SU-DHL-6 (cell line): ENCODE data around the gene AHSG.

ENCODE experiments used
- H2AFZ ChIP-seq: fragments of 200-600 bp; sonication (generic); 2 replicates; pipeline ENCODE4 v1.6.1; 2014; ENCODE audit warnings: low read depth, mild to moderate bottlenecking, moderate library complexity, mixed read lengths, antibody characterized with exemption, low read length; ENCODE audit not compliant: severe bottlenecking
- H3F3A ChIP-seq: fragments of 200-600 bp; shearing (Covaris generic); 2 replicates; pipeline ENCODE4 v1.6.0; 2016; ENCODE audit warnings: antibody characterized with exemption, mild to moderate bottlenecking; ENCODE audit not compliant: insufficient read depth
- H3K27ac ChIP-seq: fragments of 200-600 bp; sonication (generic); 2 replicates; pipeline ENCODE4 v1.5.1; 2016; ENCODE audit warnings: low read depth, mild to moderate bottlenecking, low read length, moderate library complexity, mixed read lengths
- H3K27me3 ChIP-seq: fragments of 200-600 bp; sonication (generic), shearing (Covaris generic); 2 replicates; pipeline ENCODE4 v1.6.0; 2014; ENCODE audit warnings: mild to moderate bottlenecking, low read length
- H3K36me3 ChIP-seq: fragments of 200-600 bp; sonication (generic); 2 replicates; pipeline ENCODE4 v1.6.1; 2014; ENCODE audit warnings: mild to moderate bottlenecking, low read length, mixed read lengths
- H3K4me2 ChIP-seq: fragments of 300-600, 200-600 bp; shearing (Covaris generic), sonication (generic); 2 replicates; pipeline ENCODE4 v1.6.0; 2014; ENCODE audit warnings: low read length, low read depth, mild to moderate bottlenecking; ENCODE audit not compliant: poor library complexity, severe bottlenecking
- H3K4me3 ChIP-seq: fragments of 200-600 bp; sonication (generic); 2 replicates; pipeline ENCODE4 v1.5.1; 2014; ENCODE audit warnings: antibody characterized with exemption, low read length, mild to moderate bottlenecking, mixed read lengths; ENCODE audit not compliant: insufficient read depth, poor library complexity, severe bottlenecking
- H3K79me2 ChIP-seq: fragments of 200-600 bp; sonication (generic); 2 replicates; pipeline ENCODE4 v1.6.1; 2014; ENCODE audit warnings: mild to moderate bottlenecking, low read length, moderate library complexity; ENCODE audit not compliant: insufficient read depth
- H3K9ac ChIP-seq: fragments of 200-600 bp; sonication (generic); 2 replicates; pipeline ENCODE4 v1.7.0; 2014; ENCODE audit warnings: mild to moderate bottlenecking, low read length
- H3K9me2 ChIP-seq: fragments of 200-600 bp; sonication (generic); replicated peaks from 2 replicates; pipeline ENCODE4 v1.6.1; 2014; ENCODE audit warnings: low read length; ENCODE audit not compliant: insufficient read depth
- H3K9me3 ChIP-seq: fragments of 200-600 bp; sonication (generic); 2 replicates; pipeline ENCODE4 v1.6.1; 2014; ENCODE audit warnings: low read length, mixed read lengths; ENCODE audit not compliant: insufficient read depth
- H4K20me1 ChIP-seq: fragments of 200-600 bp; sonication (generic); 2 replicates; pipeline ENCODE4 v1.6.1; 2014; ENCODE audit warnings: low read depth, mild to moderate bottlenecking, antibody characterized with exemption, low read length, moderate library complexity, mixed read lengths
- CTCF ChIP-seq: fragments of 200-600 bp; sonication (generic); IDR thresholded peaks from one replicate; pipeline ENCODE4 v1.5.1; 2017; ENCODE audit warnings: antibody characterized with exemption, mild to moderate bottlenecking, low read length, moderate library complexity; ENCODE audit not compliant: insufficient read depth, poor library complexity, severe bottlenecking
- EZH2phosphoT487 ChIP-seq: fragments of 200-600 bp; sonication (generic), shearing (Covaris generic); conservative IDR thresholded peaks from 2 replicates; pipeline ENCODE4 v1.6.1; 2018; ENCODE audit warnings: mild to moderate bottlenecking, antibody characterized with exemption, low read length, moderate library complexity, mixed read lengths

Gene AHSG

GRCh38 chr3:186619787-186620212, 6.9 kb downstream of the AHSG start:
- Histone ChIP-seq H3K9me3 (no peaks in the 10 kb centered on the region), H3K36me3 (no peaks in the 10 kb centered on the region), H3K4me2 (no peak overlapping the region), H3K9me2 (no peaks in the 10 kb centered on the region), H3K27ac (no peak overlapping the region), H3K4me3 (no peak overlapping the region), H4K20me1 (no peaks in the 10 kb centered on the region), H3K27me3 (no peaks in the 10 kb centered on the region), H3K79me2 (no peaks in the 10 kb centered on the region), H3F3A (no peaks in the 10 kb centered on the region), H3K9ac (no peak overlapping the region), H2AFZ (no peak overlapping the region)
- no peak for TF ChIP-seq CTCF
- TF ChIP-seq EZH2phosphoT487, result no peak

DNA sequence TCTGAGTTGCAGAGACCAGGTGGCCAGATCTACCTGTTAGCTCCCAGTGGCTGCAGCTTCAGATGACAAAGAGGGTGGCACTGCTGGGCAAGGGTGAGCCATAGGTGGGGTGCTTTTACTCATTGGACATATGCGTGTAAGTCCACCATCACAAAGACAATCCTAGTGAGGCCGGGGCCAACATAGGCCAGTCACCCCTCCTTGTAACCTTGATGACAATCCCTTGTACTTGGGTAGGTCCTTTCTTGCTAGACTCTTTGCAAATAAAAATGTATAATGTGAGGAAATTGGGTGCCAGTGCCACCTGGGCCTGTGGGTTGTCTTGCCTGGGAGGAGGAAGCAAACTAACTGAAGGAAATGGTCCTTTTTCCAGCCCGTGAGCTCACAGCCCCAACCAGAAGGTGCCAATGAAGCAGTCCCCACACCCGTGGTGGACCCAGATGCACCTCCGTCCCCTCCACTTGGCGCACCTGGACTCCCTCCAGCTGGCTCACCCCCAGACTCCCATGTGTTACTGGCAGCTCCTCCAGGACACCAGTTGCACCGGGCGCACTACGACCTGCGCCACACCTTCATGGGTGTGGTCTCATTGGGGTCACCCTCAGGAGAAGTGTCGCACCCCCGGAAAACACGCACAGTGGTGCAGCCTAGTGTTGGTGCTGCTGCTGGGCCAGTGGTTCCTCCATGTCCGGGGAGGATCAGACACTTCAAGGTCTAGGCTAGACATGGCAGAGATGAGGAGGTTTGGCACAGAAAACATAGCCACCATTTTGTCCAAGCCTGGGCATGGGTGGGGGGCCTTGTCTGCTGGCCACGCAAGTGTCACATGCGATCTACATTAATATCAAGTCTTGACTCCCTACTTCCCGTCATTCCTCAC, 7.6 kb downstream of the AHSG start:
- no peak overlapping the region for H2AFZ ChIP-seq
- H3K4me2 ChIP-seq, result no peak overlapping the region
- H3K79me2 ChIP-seq, result no peaks in the 10 kb centered on the region
- no peaks in the 10 kb centered on the region for H3F3A ChIP-seq
- H3K9me3 ChIP-seq, result no peaks in the 10 kb centered on the region
- H3K9me2 ChIP-seq, result no peaks in the 10 kb centered on the region
- no peaks in the 10 kb centered on the region for H3K36me3 ChIP-seq
- no peaks in the 10 kb centered on the region for H3K27me3 ChIP-seq
- no peak overlapping the region for H3K9ac ChIP-seq
- no peak overlapping the region for H3K27ac ChIP-seq
- no peaks in the 10 kb centered on the region for H4K20me1 ChIP-seq
- H3K4me3 ChIP-seq, result no peak overlapping the region
- TF ChIP-seq EZH2phosphoT487 (no peak), CTCF (no peak)

DNA sequence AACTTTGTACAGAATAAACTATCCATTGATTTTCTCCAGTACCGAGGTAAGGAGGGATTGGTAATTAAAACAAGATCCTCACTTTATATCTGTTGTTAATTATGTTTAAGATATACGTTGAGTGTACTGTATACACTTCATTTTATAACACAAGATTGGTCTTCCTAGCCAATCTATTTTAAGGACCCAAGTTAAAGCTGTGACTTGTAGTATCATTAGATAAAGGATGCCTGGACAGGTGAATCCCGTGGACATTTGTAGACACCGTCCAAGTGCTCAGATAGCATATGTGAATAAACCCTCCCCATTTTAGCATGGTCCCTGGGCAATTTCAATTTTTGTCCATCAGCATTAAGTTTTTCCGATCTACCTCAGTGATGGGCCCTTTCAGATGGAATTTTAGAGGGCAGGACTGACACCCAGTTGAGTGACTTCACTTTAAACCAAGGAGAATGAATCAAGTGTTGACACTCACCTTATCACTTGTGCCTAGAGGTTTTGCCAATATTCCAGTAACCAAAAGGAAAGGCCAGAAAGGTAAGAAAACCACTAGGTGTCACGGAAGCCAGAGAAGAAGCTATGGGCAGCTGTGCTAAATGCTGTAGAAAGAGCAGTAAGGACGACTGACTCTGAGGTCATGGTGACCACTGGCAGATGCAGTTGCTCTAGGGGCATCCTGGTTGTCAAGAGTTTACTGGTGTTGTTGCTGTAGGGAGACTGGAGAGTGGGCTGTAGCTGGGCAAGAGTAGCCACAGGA, 9.2 kb downstream of the AHSG start:
- Histone ChIP-seq H3K9me2 (no peaks in the 10 kb centered on the region), H2AFZ (no peak overlapping the region), H4K20me1 (no peaks in the 10 kb centered on the region), H3K36me3 (no peaks in the 10 kb centered on the region), H3F3A (no peaks in the 10 kb centered on the region), H3K27me3 (no peaks in the 10 kb centered on the region), H3K79me2 (no peaks in the 10 kb centered on the region), H3K4me3 (no peak overlapping the region), H3K27ac (no peak overlapping the region), H3K9ac (no peak overlapping the region), H3K4me2 (no peak overlapping the region), H3K9me3 (no peaks in the 10 kb centered on the region)
- no peak for TF ChIP-seq CTCF
- no peak for TF ChIP-seq EZH2phosphoT487
